GM18867 (cell line): ENCODE results near the gene AFDN.

Source experiments
- ATAC-seq: cut with Tn5 transposase; IDR thresholded peaks from one replicate; pipeline ENCODE4 v1.9.1; 2021; ENCODE audit warnings: mild to moderate bottlenecking, moderate library complexity; ENCODE audit not compliant: unreplicated experiment

The AFDN gene

GRCh38 chr6:167917551-167918154 lies 90.9 kb downstream of the AFDN start:
- ATAC-seq, result no peak

DNA sequence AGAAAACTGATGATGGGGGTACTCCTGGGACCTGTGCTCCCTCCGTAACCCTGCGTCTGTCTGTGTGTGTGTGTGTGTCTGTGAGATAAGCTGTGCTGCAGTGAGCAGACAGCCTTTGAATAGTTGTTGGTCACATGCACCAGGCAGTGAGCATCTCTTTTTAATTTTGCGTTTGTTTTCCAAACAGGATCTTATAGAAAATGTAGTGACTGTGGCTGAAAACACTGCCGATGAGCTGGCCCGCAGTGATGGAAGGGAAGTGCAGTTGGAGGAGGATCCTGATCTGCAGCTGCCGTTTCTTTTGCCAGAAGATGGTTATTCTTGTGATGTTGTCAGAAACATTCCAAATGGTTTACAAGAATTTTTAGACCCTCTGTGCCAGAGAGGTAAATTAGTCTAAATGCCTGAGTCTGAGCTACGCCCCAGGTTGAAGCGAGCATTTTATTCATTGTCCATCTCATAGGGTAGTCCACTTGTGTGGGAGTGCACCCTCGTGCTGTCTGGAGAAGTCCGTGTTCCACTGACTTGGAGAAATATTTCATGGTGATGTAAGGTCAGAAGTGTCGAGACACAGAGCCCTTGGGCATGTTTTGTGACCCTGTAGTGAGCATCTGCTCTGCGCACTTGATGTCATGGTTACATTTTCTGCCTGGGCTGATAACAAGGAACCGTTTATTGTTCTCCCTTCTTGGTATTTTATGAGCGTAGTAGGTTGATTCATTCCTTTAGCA lies 92.0 kb downstream of the AFDN start:
- no peak for ATAC-seq

DNA sequence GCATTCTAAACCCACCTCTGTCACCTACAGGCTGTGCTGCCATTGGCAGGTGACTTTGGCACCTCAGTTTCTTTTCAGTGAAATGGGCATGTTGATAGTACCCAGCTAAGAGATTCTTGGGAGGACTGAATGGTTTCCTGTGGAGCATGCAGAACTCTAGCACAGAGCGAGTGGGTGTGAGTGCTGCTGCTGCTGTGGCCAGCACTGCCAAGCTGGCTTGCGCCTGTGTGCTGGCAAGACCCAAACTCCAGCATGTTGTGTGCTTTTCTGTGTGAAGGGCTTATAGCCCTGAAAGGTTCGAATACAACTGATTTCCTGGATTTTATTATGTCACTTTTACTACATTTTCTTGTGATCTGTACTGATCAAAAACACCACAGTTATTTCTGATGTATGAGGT lies 92.6 kb downstream of the AFDN start:
- no peak for ATAC-seq

- ATAC-seq, result no peak
Observed at GRCh38 chr6:167920165-167920564, 93.5 kb downstream of the AFDN start.

- ATAC-seq, result no peak
Observed at GRCh38 chr6:167921831-167922230, 95.1 kb downstream of the AFDN start.

DNA sequence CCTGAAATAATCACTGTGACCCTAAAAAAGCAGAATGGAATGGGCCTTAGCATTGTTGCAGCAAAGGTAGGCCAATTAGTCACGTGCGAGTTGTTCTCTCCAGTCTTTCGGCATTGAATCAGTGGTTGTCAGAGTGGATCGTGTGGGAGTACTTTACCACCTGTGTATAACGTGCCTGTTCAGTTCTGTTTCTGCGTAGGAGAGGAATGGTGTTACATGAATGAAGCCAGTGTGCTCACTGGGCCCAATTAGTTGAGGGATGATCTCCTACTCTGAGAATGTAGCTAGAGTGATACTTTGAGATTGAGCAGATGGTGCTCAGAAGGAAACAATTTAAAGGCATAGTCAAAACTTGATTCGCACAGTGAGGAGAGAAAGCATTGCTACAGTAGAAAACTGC lies 98.3 kb downstream of the AFDN start:
- no peak for ATAC-seq

DNA sequence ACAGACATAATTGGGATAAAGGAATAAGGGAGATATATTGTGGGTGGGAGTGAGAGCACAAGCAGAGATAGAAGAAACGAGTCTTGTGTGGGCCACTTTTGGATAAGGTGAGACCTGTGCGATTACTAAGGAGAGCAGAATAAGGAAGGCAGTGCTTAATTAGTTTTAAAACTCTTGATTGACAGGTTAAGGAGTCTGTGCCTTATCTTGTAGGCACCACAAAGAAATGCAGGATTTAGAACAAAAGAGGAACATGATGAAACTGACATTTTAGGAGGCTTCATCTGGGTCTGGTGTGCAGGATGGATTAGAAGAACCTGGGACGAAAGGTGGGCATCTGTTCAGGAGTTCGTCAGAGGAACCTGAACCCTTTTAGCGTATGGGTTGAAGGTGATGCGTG lies 100.5 kb downstream of the AFDN start:
- ATAC-seq, result no peak

DNA sequence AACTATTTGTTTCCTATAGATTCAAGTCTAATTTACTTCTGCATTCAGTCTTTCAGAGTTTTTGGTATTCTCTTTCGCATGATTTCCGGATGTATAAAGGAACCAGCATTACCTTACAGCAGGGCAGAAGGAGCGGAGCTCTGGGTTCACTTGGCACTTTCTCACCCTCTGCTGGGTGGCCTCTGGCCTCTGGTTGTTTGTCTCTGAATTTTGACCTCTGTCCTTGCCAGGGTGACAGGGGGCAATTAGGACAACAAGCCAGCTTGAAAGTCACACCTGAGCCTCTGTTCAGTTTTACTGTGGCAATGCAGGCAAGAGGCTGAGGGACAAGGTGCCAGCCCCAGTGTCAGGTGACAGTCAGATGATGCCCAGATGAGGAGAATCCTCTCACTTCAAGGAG lies 101.4 kb downstream of the AFDN start:
- no peak for ATAC-seq

DNA sequence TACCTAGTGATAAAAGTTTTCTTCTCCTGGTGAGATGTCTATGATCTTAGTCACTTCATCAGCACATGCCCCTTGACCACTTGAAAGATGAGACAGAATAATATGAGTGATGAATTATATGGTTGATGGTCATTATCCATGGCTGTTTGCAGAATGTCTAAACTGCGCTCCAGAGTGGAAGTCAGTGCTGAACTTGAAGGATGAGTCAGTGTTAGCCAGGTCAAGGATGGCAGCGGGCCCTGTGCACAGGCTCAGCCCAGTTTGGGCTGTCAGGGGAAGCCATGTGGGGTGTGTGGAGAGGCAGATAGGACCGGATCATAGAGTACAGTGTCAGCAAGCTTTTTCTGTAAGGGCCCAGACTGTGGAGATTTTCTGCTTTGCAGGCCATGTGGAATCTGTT lies 103.6 kb downstream of the AFDN start:
- no peak for ATAC-seq

DNA sequence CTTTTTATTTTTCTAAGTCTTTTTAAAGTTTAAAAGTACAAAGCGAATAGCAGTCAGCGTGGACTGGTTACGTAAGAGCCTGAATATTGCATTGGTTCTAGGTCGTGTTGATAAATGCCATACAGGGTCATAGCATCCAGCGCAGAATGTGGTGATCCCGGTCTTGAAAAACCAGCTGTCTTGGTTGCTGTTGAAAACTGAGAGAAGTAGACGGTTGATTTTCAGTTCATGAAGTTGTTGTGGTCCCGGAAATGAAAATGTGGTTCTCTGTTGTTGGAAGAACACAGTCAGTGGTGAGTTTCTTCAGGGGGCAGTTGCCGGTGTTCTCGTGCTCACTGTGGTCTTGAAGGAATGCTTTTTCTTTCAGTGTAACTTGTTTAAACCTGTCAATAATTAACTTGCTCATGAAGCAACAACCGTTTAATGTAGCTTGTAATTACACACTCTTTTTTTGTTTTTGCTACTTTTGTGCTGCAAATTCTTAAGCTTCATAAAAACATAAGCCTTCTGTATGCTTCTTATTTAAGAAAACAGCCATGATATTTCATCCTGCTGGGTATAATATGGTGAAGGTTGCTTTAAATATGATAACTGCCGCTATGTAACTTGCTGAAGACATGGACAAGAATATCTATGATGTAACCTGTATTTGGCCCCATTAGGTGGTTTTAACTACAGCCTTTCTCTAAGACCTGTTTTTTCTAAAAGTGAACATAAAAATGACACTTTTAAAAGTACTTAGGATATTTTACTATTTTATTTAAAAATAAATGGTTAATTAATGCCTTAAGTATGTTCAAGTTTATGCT lies 106.0 kb downstream of the AFDN start:
- no peak for ATAC-seq

GRCh38 chr6:167933290-167933689 lies 106.6 kb downstream of the AFDN start:
- ATAC-seq, result no peak

DNA sequence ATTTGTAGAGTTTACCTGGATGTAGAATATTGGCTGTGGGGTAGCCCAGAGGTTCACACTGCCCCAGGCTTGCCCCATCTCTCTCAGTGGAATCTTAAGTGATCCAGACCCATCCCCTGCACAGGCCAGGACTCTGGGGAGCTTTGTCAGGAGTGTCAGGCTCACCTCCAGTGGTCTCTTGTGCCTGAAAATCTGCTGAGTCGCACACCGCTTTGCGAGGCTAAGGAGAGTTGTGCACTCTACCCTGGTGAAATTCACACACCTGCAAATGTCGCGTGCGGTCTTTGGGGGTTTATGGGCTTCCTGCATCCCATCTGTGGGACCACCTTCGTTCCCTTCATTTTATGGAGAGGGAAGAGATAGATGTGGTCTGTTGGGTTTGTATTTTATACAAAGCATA lies 107.1 kb downstream of the AFDN start:
- no peak for ATAC-seq

DNA sequence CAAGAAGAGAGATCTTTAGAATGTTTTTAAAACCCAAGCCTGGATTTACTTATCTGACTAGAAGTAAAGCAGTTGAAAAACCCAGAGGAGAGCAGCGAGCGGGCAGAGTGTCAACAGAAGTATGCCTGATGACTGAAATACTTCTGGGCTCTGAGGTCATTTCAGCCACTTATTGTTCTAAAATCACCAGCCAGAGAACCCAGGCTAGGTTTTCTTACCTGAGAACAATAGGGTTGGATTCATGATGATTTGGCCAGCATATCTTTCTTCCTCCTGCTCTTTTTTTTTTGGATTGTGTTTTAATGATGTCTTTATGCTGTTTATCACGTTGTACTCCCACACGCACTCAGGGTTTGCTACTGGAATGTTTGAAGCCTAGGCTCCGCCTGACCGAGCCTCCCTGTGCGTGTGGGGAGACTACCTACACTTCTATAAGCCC lies 107.7 kb downstream of the AFDN start:
- no peak for ATAC-seq

DNA sequence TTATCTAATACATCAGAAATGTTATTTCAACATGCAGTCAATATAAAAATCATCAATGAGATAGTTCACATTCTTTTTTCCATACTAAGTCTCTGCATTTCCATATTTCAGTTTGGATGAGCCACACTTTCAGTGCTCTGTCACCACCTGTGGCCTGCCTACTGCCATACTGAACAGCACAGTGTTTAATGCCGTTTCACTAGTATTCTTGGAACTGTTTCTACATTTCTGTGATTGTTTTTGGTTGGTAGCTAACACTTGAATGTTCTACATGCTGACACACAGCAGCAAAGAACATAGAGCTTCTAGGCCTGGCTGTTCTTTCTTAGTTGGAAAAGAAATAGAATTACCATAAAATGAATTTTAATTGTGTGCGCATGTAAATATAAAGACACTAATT lies 109.3 kb downstream of the AFDN start:
- no peak for ATAC-seq

- no peak for ATAC-seq
Observed at GRCh38 chr6:167937301-167937700, 110.6 kb downstream of the AFDN start.

- ATAC-seq, result no peak
Observed at GRCh38 chr6:167937948-167938911, 111.5 kb downstream of the AFDN start.

GRCh38 chr6:167941822-167942221 lies 115.1 kb downstream of the AFDN start:
- no peak for ATAC-seq

DNA sequence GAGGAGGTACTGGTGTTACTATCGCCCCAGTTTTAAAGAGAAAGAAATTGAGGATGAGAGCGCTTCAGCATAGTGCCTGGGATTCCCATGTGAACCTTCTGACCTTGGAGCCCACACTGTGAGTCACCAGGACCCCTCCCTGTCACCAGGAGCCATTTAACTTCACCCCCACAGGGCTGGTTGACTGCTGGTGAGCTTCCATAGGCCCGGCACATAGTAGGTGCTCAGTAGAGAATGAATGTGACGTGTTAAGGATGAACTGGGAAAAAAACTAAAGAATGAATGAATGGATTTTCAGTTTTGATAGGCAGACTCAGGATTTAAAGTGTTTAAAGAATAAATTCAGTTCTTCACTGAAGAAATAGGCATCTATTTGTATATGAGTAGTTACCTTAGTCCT lies 117.4 kb downstream of the AFDN start:
- ATAC-seq, result no peak

DNA sequence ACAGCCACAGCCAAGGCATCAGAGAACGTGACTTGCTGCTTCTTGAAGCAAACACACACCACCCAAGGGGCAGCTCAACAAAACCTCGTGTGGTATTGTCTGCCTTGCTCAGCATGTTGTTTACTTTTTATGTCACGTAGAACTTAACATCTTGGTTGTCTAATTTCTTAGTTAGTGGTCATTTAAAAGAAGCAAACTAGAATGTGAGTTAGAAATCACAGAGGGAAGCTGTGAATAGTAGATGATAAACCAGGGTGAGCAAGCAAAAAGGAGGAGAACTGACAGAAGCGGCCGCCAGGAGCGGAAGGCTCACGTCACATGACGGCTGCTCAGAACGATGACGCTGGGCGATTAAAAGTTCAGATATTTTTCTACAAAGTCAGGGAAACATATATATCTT lies 119.3 kb downstream of the AFDN start:
- no peak for ATAC-seq

- no peak for ATAC-seq
Observed at GRCh38 chr6:167946604-167947003, 119.9 kb downstream of the AFDN start.

- no peak for ATAC-seq
Observed at GRCh38 chr6:167947716-167948115, 121.0 kb downstream of the AFDN start.
